ENCODE results near the gene JMJD8.
A peak's percentile ranks its signal among the peaks of the same experiment; 100 is the strongest.

The JMJD8 gene

GRCh38 chr16:670485-671352 lies 13.4 kb downstream of the JMJD8 start:
- DNase-seq (ENCODE audit: extremely low read depth, low read depth), result no peak
- TF ChIP-seq, protein P1, sequence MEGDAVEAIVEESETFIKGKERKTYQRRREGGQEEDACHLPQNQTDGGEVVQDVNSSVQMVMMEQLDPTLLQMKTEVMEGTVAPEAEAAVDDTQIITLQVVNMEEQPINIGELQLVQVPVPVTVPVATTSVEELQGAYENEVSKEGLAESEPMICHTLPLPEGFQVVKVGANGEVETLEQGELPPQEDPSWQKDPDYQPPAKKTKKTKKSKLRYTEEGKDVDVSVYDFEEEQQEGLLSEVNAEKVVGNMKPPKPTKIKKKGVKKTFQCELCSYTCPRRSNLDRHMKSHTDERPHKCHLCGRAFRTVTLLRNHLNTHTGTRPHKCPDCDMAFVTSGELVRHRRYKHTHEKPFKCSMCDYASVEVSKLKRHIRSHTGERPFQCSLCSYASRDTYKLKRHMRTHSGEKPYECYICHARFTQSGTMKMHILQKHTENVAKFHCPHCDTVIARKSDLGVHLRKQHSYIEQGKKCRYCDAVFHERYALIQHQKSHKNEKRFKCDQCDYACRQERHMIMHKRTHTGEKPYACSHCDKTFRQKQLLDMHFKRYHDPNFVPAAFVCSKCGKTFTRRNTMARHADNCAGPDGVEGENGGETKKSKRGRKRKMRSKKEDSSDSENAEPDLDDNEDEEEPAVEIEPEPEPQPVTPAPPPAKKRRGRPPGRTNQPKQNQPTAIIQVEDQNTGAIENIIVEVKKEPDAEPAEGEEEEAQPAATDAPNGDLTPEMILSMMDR (IDR thresholded peaks at IDR 0.05; ENCODE audit: low read depth, low read length), result no peak

DNA sequence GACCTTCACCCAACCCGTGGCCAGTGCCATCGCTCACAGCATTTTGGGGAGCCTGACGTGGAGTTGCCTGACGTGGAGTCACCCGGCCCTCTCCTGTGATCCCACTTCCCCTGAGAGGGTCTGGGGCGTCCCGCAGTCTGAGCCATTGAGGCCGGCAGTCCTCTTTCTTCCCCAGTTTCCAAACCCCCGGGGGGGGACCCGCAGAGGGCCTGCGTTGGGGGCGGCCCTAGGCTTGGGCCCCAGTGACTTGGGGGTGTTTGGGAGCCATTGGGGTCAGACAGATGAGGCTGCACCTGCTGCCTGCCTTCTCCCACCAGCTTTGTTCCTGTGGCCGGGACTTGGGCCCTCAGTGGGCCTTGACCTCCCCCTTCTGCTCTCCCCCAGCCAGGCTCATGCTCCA lies 14.5 kb downstream of the JMJD8 start:
- DNase-seq (ENCODE audit: extremely low read depth, low read depth), result no peak
- TF ChIP-seq, protein P1 (IDR thresholded peaks at IDR 0.05; ENCODE audit: low read depth, low read length), result no peak

DNA sequence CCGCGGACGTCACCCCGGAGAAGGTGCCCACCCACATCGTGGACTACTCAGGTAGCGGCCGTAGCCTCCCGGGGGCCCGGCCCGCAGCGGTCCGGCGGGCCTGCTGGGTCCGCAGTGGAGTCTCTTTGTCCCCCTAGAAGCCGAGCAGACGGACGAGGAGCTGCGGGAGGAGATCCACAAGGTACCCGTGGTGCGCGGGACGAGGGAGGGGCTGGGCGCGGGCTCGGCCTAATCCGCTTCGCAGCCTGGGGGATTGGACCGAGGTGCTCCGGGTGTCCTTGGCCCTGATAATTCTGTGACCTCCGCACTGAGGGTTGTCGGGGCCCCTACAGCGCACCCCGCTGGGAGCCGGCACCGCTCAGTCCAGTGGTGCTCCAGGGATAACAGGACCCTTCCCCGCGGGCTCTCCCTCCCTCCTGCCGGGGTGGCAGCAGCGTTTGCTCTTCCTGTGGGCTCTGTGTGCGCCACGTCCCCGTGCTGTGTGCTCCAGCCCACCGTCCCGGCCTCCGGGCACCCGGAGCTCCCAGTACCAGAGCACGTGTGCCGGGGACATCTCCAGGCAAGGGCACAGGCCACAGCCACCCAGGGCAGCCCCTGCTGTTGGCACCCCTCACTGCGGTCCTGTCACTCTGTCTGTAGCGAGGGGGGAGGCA lies 15.5 kb downstream of the JMJD8 start:
- TF ChIP-seq, protein P1 (IDR thresholded peaks at IDR 0.05; ENCODE audit: low read depth, low read length), result no peak
- no peak for DNase-seq (ENCODE audit: extremely low read depth, low read depth)

GRCh38 chr16:667780-668518 lies 16.2 kb downstream of the JMJD8 start, which contains the start of gene RHOT2:
Gene RHOT2 (plus strand): TSS chr16:668132. CDS start chr16:668200, 68 bp downstream.
- TF ChIP-seq, protein P1 (IDR thresholded peaks at IDR 0.05; ENCODE audit: low read depth, low read length), result peak; percentile 49
- peak; percentile 60 for DNase-seq (ENCODE audit: extremely low read depth, low read depth)

DNA sequence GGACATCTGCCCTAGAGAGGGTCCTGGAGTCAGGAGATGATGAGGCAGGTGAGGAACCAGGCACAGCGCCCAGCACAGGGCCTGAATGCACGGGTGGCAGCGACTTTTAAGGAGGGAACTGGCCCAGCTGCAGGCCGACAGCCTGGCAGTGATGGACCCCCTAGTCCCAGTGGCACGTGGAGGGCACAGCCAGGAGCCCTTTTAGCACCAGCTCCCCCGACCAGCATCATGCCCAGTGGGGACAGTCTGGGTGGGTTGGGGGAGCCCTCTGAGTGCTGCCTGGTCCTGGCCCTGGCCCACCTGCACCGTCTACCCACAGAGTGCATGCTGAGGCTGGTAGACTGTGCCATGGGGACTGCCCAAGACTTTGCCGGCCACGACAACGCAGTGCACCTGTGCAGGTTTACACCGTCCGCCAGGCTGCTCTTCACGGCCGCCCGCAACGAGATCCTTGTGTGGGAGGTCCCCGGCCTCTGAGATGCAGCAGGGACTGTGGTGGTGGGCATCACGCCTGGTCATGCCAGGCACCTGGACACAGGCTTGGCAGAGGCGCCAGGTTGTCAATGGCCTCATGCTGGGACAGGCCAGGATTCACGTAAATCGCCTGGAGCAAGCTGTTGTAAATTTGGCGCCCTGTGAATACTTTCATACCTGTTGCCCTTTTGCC lies 16.9 kb downstream of the JMJD8 start:
- no peak for DNase-seq (ENCODE audit: extremely low read depth, low read depth)
- TF ChIP-seq, protein P1 (IDR thresholded peaks at IDR 0.05; ENCODE audit: low read depth, low read length), result no peak

GRCh38 chr16:666572-666971 lies 17.6 kb downstream of the JMJD8 start:
- TF ChIP-seq, protein P1 (IDR thresholded peaks at IDR 0.05; ENCODE audit: low read depth, low read length), result no peak
- no peak for DNase-seq (ENCODE audit: extremely low read depth, low read depth)

Data from AG09319 (cell line).